GM18511 (cell line): Measurements from ENCODE around the gene OLFML2A.

Experiments
- ATAC-seq: cut with Tn5 transposase; IDR thresholded peaks from one replicate; pipeline ENCODE4 v1.9.1; 2021; ENCODE audit warnings: mild to moderate bottlenecking, moderate library complexity; ENCODE audit not compliant: unreplicated experiment

Gene OLFML2A

GRCh38 chr9:124794902-124795491 lies 18.1 kb downstream of the OLFML2A start:
- no peak for ATAC-seq

GRCh38 chr9:124795881-124796431 lies 19.0 kb downstream of the OLFML2A start:
- ATAC-seq: no peak

- ATAC-seq: no peak
Observed at GRCh38 chr9:124797343-124798103, 20.6 kb downstream of the OLFML2A start.

GRCh38 chr9:124799274-124800006 lies 22.5 kb downstream of the OLFML2A start:
- ATAC-seq: no peak

GRCh38 chr9:124800306-124801259 lies 23.6 kb downstream of the OLFML2A start:
- peak; percentile 83 for ATAC-seq

- no peak for ATAC-seq
Observed at GRCh38 chr9:124801356-124801755, 24.4 kb downstream of the OLFML2A start.

GRCh38 chr9:124802426-124802825 lies 25.5 kb downstream of the OLFML2A start:
- no peak for ATAC-seq

- ATAC-seq: no peak
Observed at GRCh38 chr9:124803911-124804310, 27.0 kb downstream of the OLFML2A start.

GRCh38 chr9:124805186-124805585 lies 28.3 kb downstream of the OLFML2A start:
- ATAC-seq: no peak

- no peak for ATAC-seq
Observed at GRCh38 chr9:124808246-124808956, 31.5 kb downstream of the OLFML2A start.

- no peak for ATAC-seq
Observed at GRCh38 chr9:124809211-124809610, 32.3 kb downstream of the OLFML2A start.

- no peak for ATAC-seq
Observed at GRCh38 chr9:124809741-124810500, 33.0 kb downstream of the OLFML2A start.

- ATAC-seq: no peak
Observed at GRCh38 chr9:124810663-124811355, 33.9 kb downstream of the OLFML2A start.

GRCh38 chr9:124812441-124812876 lies 35.5 kb downstream of the OLFML2A start:
- no peak for ATAC-seq

GRCh38 chr9:124813041-124813440 lies 36.1 kb downstream of the OLFML2A start:
- no peak for ATAC-seq

GRCh38 chr9:124813501-124814163 lies 36.7 kb downstream of the OLFML2A start:
- no peak for ATAC-seq

- ATAC-seq: no peak
Observed at GRCh38 chr9:124814164-124814535, 37.2 kb downstream of the OLFML2A start.

GRCh38 chr9:124815601-124816000 lies 38.7 kb downstream of the OLFML2A start:
- ATAC-seq: no peak
